GM12878 (cell line): ENCODE measurements around the gene LYZL1. TPM values are rescaled to one million over a fixed set of nuclear protein-coding genes. Genes with fewer than 3 reads are reported as not detected.

Experiments
- CBFB ChIP-seq: IDR thresholded peaks from 2 replicates; pipeline ENCODE4 v1.6.1; 2016; ENCODE audit warnings: antibody characterized with exemption, low read depth
- CREB1 ChIP-seq: IDR thresholded peaks from 2 replicates; pipeline ENCODE4 v1.6.1; 2012; ENCODE audit warnings: low read depth, mild to moderate bottlenecking, inconsistent platforms
- CUX1 ChIP-seq: IDR thresholded peaks from 2 replicates; pipeline ENCODE4 v1.6.1; 2012; ENCODE audit warnings: improper control_type of control experiment, low read depth, low read length; ENCODE audit not compliant: insufficient replicate concordance
- ETV6 ChIP-seq, 2 experiments: fragments of 450-650 bp in 1 of 2; IDR thresholded peaks in 1 of 2; conservative IDR thresholded peaks in 1 of 2; 2 replicates each; pipeline ENCODE4 v1.6.1; 2014; ENCODE audit warnings: antibody characterized with exemption in 1 of 2, borderline replicate concordance in 1 of 2, low read depth in 1 of 2, mild to moderate bottlenecking in 1 of 2, moderate library complexity in 1 of 2
- HDAC6 ChIP-seq: fragments of 200-600 bp; sonication (generic); IDR thresholded peaks from one replicate; pipeline ENCODE4 v1.8.0; 2017; ENCODE audit warnings: antibody characterized with exemption; ENCODE audit not compliant: unreplicated experiment
- NRF1 ChIP-seq: conservative IDR thresholded peaks from 2 replicates; pipeline ENCODE4 v1.6.1; 2011; ENCODE audit warnings: mild to moderate bottlenecking, low read depth, low read length, improper control_type of control experiment
- PML ChIP-seq: IDR thresholded peaks from 2 replicates; pipeline ENCODE4 v1.6.1; 2012; ENCODE audit warnings: low read length, inconsistent platforms
- PRDM15 ChIP-seq: fragments of 450-650 bp; formaldehyde crosslinking; IDR thresholded peaks from 2 replicates; pipeline ENCODE4 v1.4.0; 2020; ENCODE audit warnings: mild to moderate bottlenecking, moderate library complexity
- RELA ChIP-seq: fragments of 450-650 bp; IDR thresholded peaks from 2 replicates; pipeline ENCODE4 v1.8.0; 2014; ENCODE audit warnings: borderline replicate concordance; ENCODE audit not compliant: partially characterized antibody
- SKIL ChIP-seq: fragments of 450-650 bp; IDR thresholded peaks from 2 replicates; pipeline ENCODE4 v1.6.1; 2017; ENCODE audit warnings: mild to moderate bottlenecking, low read depth, inconsistent platforms; ENCODE audit not compliant: poor library complexity, severe bottlenecking
- SUPT20H ChIP-seq: IDR thresholded peaks from 2 replicates; pipeline ENCODE4 v1.6.1; 2011; ENCODE audit warnings: low read depth, mild to moderate bottlenecking, low read length, moderate library complexity, borderline replicate concordance; ENCODE audit not compliant: control insufficient read depth
- ZNF217 ChIP-seq: fragments of 450-650 bp; IDR thresholded peaks from 2 replicates; pipeline ENCODE4 v1.6.1; 2017; ENCODE audit warnings: antibody characterized with exemption, mild to moderate bottlenecking
- polyA plus RNA-seq, 11 experiments: library from polyadenylated mRNA; depleted of rRNA in 4 of 11; unstranded in 6 of 11; stranded (reverse) in 5 of 11; fragments of >200 nt; fragmentation: Nextera tagmentation in 4 of 11; fragmentation: Illumina TruSeq in 1 of 11; extraction: Ambion mirVana in 4 of 11; extraction: Trizol in 1 of 11; gene quantifications; 1 replicate in 1 of 11; 2 replicates in 10 of 11; pipeline versions ENCODE4 v1.2.1 to v1.2.3, GENCODE V29; 2011 to 2016; ENCODE audit warnings: inconsistent platforms in 2 of 11, missing spikeins in 2 of 11, low read depth in 1 of 11
- total RNA-seq, 4 experiments: library from RNA; depleted of rRNA in 3 of 4; stranded (reverse); fragments of >200 nt in 3 of 4; fragmentation: Illumina TruSeq in 1 of 4; extraction: Trizol in 1 of 4; gene quantifications; 2 replicates each; pipeline versions ENCODE4 v1.2.1 to v1.2.3, GENCODE V29; 2013 to 2021

Gene LYZL1
- total and polyA plus RNA-seq, 10 of the 15 experiments (the other 5 are each of a cell fraction or from before 2014, with no cell fraction given) = not detected

GRCh38 chr10:29265210-29265768 lies 23.6 kb upstream of the LYZL1 start (continued):
- no peak for TF ChIP-seq PRDM15 (CRISPR knock-in tag)
- no peak for TF ChIP-seq ZNF217
- no peak for TF ChIP-seq NRF1
- TF ChIP-seq RELA = no peak
- TF ChIP-seq CBFB = no peak
- no peak for TF ChIP-seq CUX1
- no peak for TF ChIP-seq SUPT20H
- TF ChIP-seq ETV6 (conservative IDR thresholded peaks at IDR 0.05 in 1 of 2, IDR thresholded peaks at IDR 0.05 in 1 of 2; ENCODE audit: borderline replicate concordance in 1 of 2, low read depth in 1 of 2) = no peak
- TF ChIP-seq HDAC6 = no peak
- TF ChIP-seq PML = no peak
- TF ChIP-seq SKIL = no peak
- no peak for TF ChIP-seq CREB1
